KMS-11 (cell line): ENCODE data around the gene EXOC4.
"Not testable (repeated sequence)": the region's sequence is repeated elsewhere in the genome, so short reads cannot be mapped to it uniquely, and the experiment has no call there.

Experiments used
- H2AFZ ChIP-seq: fragments of 200-600 bp; sonication (generic); 2 replicates; pipeline ENCODE4 v1.6.1; 2016; ENCODE audit warnings: antibody characterized with exemption, mixed run types, low read depth
- H3K27ac ChIP-seq: fragments of 200-600 bp; sonication (generic); 2 replicates; pipeline ENCODE4 v1.6.1; 2016; ENCODE audit warnings: mild to moderate bottlenecking, mixed run types
- H3K27me3 ChIP-seq: fragments of 200-600 bp; sonication (generic); 2 replicates; pipeline ENCODE4 v1.6.1; 2017; ENCODE audit warnings: mild to moderate bottlenecking, low read depth, mixed run types, moderate library complexity; ENCODE audit not compliant: insufficient read depth
- H3K36me3 ChIP-seq: fragments of 200-600 bp; sonication (generic); 2 replicates; pipeline ENCODE4 v1.6.1; 2017; ENCODE audit warnings: mild to moderate bottlenecking, mixed run types; ENCODE audit not compliant: insufficient read depth
- H3K4me1 ChIP-seq: fragments of 200-600 bp; sonication (generic); 2 replicates; pipeline ENCODE4 v1.6.1; 2016; ENCODE audit warnings: mild to moderate bottlenecking, low read depth, mixed run types; ENCODE audit not compliant: poor library complexity, severe bottlenecking
- H3K4me2 ChIP-seq: fragments of 200-600 bp; sonication (generic); 2 replicates; pipeline ENCODE4 v1.7.0; 2016; ENCODE audit warnings: mild to moderate bottlenecking, mixed run types
- H3K4me3 ChIP-seq: fragments of 200-600 bp; sonication (generic); IDR thresholded peaks from 2 replicates; pipeline ENCODE4 v1.6.1; 2017; ENCODE audit warnings: low read depth, low read length, mixed read lengths; ENCODE audit not compliant: insufficient read depth
- H3K79me2 ChIP-seq: fragments of 200-600 bp; sonication (generic); 2 replicates; pipeline ENCODE4 v1.6.1; 2016; ENCODE audit warnings: low read depth, mixed run types; ENCODE audit not compliant: insufficient read depth
- H3K9ac ChIP-seq: fragments of 200-600 bp; sonication (generic); 2 replicates; pipeline ENCODE4 v1.6.1; 2016; ENCODE audit warnings: mild to moderate bottlenecking, mixed run types
- H4K20me1 ChIP-seq: fragments of 200-600 bp; sonication (generic); 2 replicates; pipeline ENCODE4 v1.6.1; 2016; ENCODE audit warnings: mild to moderate bottlenecking, mixed run types; ENCODE audit not compliant: insufficient read depth
- TF ChIP-seq, protein P1 (sequence below): fragments of 200-600 bp; sonication (generic); conservative IDR thresholded peaks from 2 replicates; pipeline ENCODE4 v1.6.1; 2017; ENCODE audit warnings: low read depth, mild to moderate bottlenecking, antibody characterized with exemption, low read length, moderate library complexity, mixed read lengths

Gene EXOC4

DNA sequence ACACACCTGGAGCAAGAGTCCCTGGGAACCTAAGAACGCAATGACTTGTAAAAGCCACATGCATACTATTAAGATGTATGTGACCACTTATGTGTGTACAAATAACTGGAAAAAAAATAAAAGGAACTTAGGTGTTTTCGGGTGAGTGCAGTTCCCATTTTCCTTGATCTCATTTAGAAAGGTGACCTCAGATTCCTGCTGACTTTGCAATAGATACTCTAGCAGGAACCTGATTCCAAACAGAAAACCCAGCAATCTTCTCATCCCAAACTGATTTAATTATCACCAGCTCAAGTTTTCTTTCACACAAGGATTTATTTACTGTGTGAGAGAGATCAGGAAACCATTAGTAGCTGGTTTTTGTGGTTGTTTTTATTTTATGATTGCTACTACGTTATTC lies 817.8 kb downstream of the EXOC4 start:
- Histone ChIP-seq H3K4me2 (peak overlapping the region; percentile 78), H3K4me1 (peaks cover 62% of the 10 kb centered on the region), H3K9ac (peak overlapping the region; percentile 14; the same call in 1 of the 2 replicates)

DNA sequence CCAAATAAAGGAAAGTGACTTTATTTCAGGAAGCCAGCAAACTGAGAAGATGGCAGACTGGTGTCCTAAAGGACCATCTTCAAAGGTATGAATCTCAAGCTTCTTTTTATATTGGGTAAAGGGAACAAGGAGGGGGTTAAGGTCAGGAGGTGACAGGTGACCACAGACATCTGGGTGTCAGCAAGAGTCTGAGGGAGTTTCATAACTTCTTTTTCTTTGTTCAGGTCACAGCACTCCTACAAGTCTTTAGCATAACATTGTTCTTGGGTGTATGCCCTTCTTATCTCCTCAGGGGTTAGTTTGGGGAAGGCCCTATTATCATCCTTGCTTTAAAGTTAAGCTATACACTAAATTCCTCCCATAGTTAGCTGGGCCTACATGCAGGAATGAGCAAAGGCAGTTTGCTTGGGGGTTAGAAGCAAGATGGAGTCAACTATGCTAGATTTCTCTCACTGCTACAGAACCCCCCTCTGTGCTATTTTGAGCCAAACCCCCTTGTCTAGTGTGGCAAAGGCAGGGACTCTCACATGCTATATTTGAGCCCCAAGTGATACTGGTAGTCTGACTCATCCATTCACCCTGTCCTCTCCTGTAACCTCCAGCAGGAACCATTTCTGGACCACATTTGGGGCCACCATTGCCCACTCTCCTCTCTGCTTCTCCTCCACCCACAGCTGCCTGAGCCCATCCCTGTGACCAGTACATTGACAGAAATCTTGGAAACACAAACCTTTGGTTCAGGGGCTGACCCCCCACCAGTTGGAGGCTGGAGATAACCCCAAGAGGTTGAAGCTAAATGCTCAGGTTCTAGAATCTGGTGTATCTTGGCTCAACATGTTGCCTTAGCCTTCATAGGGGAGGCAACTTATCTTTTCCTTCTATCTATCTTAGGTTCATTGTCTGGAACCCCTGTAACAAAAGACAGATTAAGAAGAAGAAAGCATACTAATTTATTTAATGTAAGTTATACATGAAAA lies 818.8 kb downstream of the EXOC4 start:
- H3K9ac ChIP-seq = peak overlapping the region; percentile 14; the same call in 1 of the 2 replicates
- H3K27ac ChIP-seq = peak overlapping the region; percentile 72
- H3K27me3 ChIP-seq = no peaks in the 10 kb centered on the region
- no peak overlapping the region for H3K4me3 ChIP-seq
- no peaks in the 10 kb centered on the region for H3K36me3 ChIP-seq
- peaks cover 62% of the 10 kb centered on the region for H3K4me1 ChIP-seq
- H3K4me2 ChIP-seq = peak overlapping the region; percentile 78
- H3K79me2 ChIP-seq = no peaks in the 10 kb centered on the region
- TF ChIP-seq, protein P1, sequence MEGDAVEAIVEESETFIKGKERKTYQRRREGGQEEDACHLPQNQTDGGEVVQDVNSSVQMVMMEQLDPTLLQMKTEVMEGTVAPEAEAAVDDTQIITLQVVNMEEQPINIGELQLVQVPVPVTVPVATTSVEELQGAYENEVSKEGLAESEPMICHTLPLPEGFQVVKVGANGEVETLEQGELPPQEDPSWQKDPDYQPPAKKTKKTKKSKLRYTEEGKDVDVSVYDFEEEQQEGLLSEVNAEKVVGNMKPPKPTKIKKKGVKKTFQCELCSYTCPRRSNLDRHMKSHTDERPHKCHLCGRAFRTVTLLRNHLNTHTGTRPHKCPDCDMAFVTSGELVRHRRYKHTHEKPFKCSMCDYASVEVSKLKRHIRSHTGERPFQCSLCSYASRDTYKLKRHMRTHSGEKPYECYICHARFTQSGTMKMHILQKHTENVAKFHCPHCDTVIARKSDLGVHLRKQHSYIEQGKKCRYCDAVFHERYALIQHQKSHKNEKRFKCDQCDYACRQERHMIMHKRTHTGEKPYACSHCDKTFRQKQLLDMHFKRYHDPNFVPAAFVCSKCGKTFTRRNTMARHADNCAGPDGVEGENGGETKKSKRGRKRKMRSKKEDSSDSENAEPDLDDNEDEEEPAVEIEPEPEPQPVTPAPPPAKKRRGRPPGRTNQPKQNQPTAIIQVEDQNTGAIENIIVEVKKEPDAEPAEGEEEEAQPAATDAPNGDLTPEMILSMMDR = no peak
- H2AFZ ChIP-seq = peak overlapping the region; percentile 14; the same call in 1 of the 2 replicates
- no peaks in the 10 kb centered on the region for H4K20me1 ChIP-seq

More for the DNA sequence above, 817.8 kb downstream of the EXOC4 start:
- Histone ChIP-seq H3K79me2 (no peaks in the 10 kb centered on the region), H3K27me3 (no peaks in the 10 kb centered on the region), H3K4me3 (no peak overlapping the region), H4K20me1 (no peaks in the 10 kb centered on the region), H3K36me3 (no peaks in the 10 kb centered on the region), H2AFZ (peak overlapping the region; percentile 14; the same call in 1 of the 2 replicates), H3K27ac (peak overlapping the region; percentile 72)
- TF ChIP-seq, protein P1 = no peak

DNA sequence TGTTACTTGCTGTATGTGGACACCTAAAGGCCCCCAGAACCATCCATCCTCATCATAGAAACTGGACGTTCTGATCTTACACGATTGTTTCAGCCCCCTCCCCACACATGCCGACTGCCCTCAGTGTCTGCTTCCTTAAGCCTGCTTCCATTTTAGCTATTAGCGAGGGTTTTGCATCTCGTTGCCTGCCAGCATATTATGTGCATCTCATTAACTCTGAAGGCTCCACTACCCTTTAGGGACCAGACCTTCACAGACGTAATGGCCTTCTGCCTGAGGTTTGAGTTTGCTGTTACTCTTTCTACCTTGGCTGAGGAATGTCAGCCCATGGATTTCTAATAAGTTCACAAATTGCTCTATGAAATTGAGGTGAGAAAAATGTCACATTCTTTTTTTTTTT lies 820.4 kb downstream of the EXOC4 start:
- no peak overlapping the region for H3K4me3 ChIP-seq

DNA sequence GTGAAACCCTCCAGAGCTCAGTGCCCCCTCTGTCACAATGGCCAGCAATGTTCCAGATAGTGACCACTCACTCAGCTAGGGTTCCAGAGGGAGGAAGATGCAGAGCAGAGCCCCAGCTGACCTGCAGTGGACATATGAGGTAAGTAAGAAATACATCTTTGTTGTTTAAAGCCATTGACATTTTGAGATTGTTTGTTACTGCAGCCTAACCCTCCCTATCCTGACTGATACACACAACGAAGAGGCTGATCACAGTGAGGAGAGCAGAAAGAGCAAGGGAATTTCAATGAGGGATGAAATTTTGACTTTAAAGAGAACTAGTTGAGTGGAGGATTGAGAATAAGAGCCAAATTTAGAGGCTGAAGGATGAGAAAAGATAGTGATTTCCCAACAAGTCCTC lies 822.9 kb downstream of the EXOC4 start:
- H3K79me2 ChIP-seq = no peaks in the 10 kb centered on the region
- H3K27ac ChIP-seq = no peak overlapping the region
- no peak overlapping the region for H3K4me3 ChIP-seq
- no peaks in the 10 kb centered on the region for H4K20me1 ChIP-seq
- no peak overlapping the region for H3K4me2 ChIP-seq
- H3K27me3 ChIP-seq = no peaks in the 10 kb centered on the region
- H2AFZ ChIP-seq = no peak overlapping the region
- TF ChIP-seq, protein P1 = no peak
- H3K4me1 ChIP-seq = peaks cover 27% of the 10 kb centered on the region
- no peak overlapping the region for H3K9ac ChIP-seq
- H3K36me3 ChIP-seq = no peaks in the 10 kb centered on the region

More for the DNA sequence above, 820.4 kb downstream of the EXOC4 start:
- H3K4me2 ChIP-seq = no peak overlapping the region; the same call in 1 of the 2 replicates
- H3K27ac ChIP-seq = no peak overlapping the region
- H2AFZ ChIP-seq = no peak overlapping the region
- no peak overlapping the region for H3K9ac ChIP-seq
- TF ChIP-seq, protein P1 = no peak
- no peaks in the 10 kb centered on the region for H3K27me3 ChIP-seq
- no peaks in the 10 kb centered on the region for H3K79me2 ChIP-seq
- no peaks in the 10 kb centered on the region for H4K20me1 ChIP-seq
- peaks cover 50% of the 10 kb centered on the region for H3K4me1 ChIP-seq
- no peaks in the 10 kb centered on the region for H3K36me3 ChIP-seq

DNA sequence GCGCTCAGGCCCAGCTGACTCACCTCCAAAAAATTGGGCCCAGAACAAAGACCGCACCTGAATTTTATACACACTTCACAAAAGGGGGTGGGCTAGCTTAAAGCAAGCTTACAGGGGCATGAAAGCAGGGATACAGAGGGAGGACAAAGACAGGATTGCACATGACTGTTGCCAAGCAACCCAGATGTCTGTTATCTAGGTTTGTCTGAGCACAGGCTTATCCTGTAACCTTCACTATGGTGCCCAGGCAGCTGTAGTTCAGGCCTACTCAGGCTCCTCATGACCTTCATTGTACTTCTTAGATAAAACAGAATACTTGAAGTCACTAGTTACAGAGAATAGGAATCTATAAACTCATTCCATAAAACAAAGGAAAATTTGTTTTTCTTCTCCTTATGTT lies 824.7 kb downstream of the EXOC4 start:
- H2AFZ ChIP-seq, H3K27ac ChIP-seq, H3K79me2 ChIP-seq, H3K4me3 ChIP-seq, H4K20me1 ChIP-seq, H3K27me3 ChIP-seq, H3K36me3 ChIP-seq, H3K4me2 ChIP-seq, H3K4me1 ChIP-seq, H3K9ac ChIP-seq: not testable (repeated sequence)
